ENCODE results near the gene SDHA. TPM values are rescaled to one million over a fixed set of nuclear protein-coding genes. Genes with fewer than 3 reads are reported as not detected.
A peak's percentile ranks its signal among the peaks of the same experiment; 100 is the strongest.
"Not testable (repeated sequence)": the region's sequence is repeated elsewhere in the genome, so short reads cannot be mapped to it uniquely, and the experiment has no call there.

The SDHA gene
- total RNA-seq, 4 donors from 2014 or later, result 67.7 to 95.3 (median 78.3) TPM

GRCh38 chr5:267716-268115, 49.6 kb downstream of the SDHA start:
- Histone ChIP-seq H3K4me3 (no peak overlapping the region), H3K27me3 (no peaks in the 10 kb centered on the region), H3K27ac (no peak overlapping the region), H3K4me1 (peaks cover 0 to 30% (median 15%) of the 10 kb centered on the region in 4 donors), H3K9me3 (no peaks in the 10 kb centered on the region), H3K36me3 (peaks cover 0 to 20% (median 0%) of the 10 kb centered on the region in 3 donors)
- WGBS, 2 donors, result 71 to 72% methylated on average over 1 of the region's 1 CpG
- no peak for TF ChIP-seq EP300 (IDR thresholded peaks at IDR 0.05)
- TF ChIP-seq CTCF (IDR thresholded peaks at IDR 0.05), result no peak
- no peak for TF ChIP-seq POLR2A (IDR thresholded peaks at IDR 0.05)
- DNase-seq (ENCODE audit: low spot score in 2 of 2), result no peak

DNA sequence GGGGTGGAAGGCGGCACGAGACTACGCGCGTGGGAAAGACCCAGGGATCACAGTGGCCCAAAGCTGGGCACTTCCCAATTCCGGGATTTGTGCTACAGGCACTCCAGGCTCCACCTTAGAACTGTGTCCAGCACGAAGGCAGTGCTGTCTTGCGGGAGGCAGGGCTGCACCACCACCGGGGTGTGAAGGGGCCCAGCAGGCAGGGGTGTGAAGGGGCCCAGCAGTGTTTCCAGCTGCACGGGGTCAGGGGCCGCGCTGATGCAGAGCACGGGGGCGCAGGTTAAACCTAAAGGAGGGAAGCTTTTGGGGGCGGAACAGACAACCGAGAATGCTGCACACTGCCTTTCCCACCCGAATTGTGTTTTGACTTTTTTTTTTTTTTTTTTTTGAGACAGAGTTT, 52.2 kb downstream of the SDHA start:
- peak overlapping the region in 1 of 4 donors; percentile 96 for H3K4me3 ChIP-seq
- peaks cover 0 to 33% (median 8%) of the 10 kb centered on the region in 4 donors for H3K4me1 ChIP-seq
- H3K27me3 ChIP-seq, result no peaks in the 10 kb centered on the region
- H3K9me3 ChIP-seq, result no peaks in the 10 kb centered on the region
- H3K27ac ChIP-seq, result peak overlapping the region in 1 of 4 donors; percentile 93
- TF ChIP-seq CTCF (IDR thresholded peaks at IDR 0.05) (no peak), EP300 (IDR thresholded peaks at IDR 0.05) (no peak), POLR2A (IDR thresholded peaks at IDR 0.05) (no peak)
- H3K36me3 ChIP-seq, result peaks cover 0 to 27% (median 0%) of the 10 kb centered on the region in 3 donors
- no peak for DNase-seq (ENCODE audit: low spot score in 2 of 2)
- 58 to 74% methylated on average over 17 of the region's 17 CpGs for WGBS, 2 donors

DNA sequence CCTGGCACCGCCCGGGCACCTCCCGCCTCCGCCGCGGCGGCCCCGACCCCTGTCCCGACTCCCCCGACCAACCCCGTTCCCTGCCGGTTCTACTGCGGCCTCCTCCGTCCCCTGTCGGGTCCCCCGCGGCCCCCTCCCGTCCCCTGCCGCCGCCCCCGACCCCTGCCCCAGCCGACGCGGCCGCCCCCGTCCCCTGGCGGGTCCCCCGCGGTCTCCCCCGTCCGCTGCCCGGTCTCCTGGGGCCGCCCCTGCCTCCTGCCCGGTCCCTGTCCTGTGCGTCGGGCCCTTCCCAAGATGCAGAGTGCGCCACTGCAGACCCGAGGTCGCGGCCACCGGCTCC, 53.7 kb downstream of the SDHA start:
- 3% methylated on average over 19 of the region's 41 CpGs; no CpG with 5 or more reads in 1 of the 2 donors for WGBS, 2 donors
- not testable (repeated sequence) for H3K9me3 ChIP-seq
- peaks cover 0 to 27% (median 0%) of the 10 kb centered on the region in 3 donors for H3K36me3 ChIP-seq

DNA sequence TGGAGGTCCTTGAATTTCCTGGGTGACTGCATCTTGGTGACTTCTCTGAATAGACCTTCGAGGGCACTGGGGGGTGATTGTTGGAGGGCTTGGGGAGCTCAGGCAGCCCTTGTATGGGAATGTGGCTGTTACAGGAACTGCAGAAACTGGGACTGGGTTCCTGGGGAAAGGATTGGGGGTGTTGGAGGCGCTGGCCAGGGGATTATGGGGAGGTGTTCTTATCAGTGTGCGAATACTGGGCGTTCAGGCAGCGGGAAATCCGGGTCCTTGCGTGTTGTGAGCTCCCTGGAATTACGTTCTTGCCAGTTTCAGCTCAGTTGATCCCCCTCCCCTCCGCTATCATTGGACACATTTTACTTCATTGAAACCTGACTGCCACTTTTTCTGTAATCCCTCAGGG, 55.0 kb downstream of the SDHA start:
- WGBS, 2 donors, result 83 to 89% methylated on average over 8 to 9 of the region's 9 CpGs
- DNase-seq (ENCODE audit: low spot score in 2 of 2); H3K27me3 ChIP-seq; H3K9me3 ChIP-seq; H3K4me3 ChIP-seq; H3K27ac ChIP-seq: not testable (repeated sequence)
- H3K4me1 ChIP-seq, result peaks cover 0 to 33% (median 8%) of the 10 kb centered on the region in 4 donors
- H3K36me3 ChIP-seq, result peaks cover 0 to 28% (median 0%) of the 10 kb centered on the region in 3 donors

More for the DNA sequence above, 53.7 kb downstream of the SDHA start:
- H3K4me1 ChIP-seq, result peaks cover 0 to 33% (median 8%) of the 10 kb centered on the region in 4 donors
- not testable (repeated sequence) for H3K27me3 ChIP-seq; DNase-seq (ENCODE audit: low spot score in 2 of 2)
- H3K27ac ChIP-seq, result peak overlapping the region; percentile 58 to 93 (median 88)
- peak overlapping the region; percentile 79 to 99 (median 96) for H3K4me3 ChIP-seq

DNA sequence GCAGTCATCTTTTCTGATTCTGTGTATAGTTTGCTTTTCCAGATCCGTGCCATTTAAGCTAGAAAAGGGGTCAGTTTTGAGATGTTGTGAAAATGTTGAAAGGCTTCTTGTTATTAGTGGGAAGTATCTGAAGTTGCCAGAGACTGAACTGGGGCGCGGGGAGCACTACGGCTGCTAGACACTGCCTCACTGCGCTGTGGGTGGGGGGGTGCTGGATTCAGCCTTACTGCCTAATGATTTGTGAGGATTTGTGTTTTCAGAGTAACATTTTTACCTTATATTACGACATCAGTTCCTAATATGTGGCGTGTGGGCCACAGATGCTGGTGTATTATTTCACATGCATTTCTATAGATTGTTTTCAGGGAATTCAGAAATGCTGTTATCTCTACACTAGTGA, 55.4 kb downstream of the SDHA start:
- peaks cover 0 to 28% (median 0%) of the 10 kb centered on the region in 3 donors for H3K36me3 ChIP-seq
- H3K27me3 ChIP-seq; H3K4me3 ChIP-seq; H3K27ac ChIP-seq; DNase-seq (ENCODE audit: low spot score in 2 of 2); H3K9me3 ChIP-seq: not testable (repeated sequence)
- H3K4me1 ChIP-seq, result peaks cover 0 to 33% (median 8%) of the 10 kb centered on the region in 4 donors
- WGBS, 2 donors, result 77 to 78% methylated on average over 7 of the region's 7 CpGs

DNA sequence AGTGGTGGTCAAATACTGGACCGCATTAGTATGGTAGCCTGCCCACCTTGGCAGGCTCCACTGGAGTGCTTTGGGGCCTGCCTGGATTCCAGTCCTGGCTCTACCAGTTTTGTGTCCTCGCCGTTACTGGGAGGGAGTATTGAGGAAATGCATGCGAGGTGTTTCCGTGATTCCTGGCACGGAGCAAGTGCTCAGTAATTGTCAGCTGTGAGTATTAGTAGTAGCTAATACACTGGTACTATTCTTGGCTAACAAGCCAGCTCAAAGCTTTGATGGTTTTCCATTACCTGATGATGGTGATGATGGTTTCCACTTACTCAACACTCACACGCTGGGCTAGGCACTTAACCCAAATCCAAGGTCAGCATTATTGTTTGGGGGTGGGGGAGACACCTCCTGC, 56.2 kb downstream of the SDHA start:
- WGBS, 2 donors, result 89 to 90% methylated on average over 7 of the region's 7 CpGs
- H3K4me3 ChIP-seq; H3K27me3 ChIP-seq; DNase-seq (ENCODE audit: low spot score in 2 of 2); H3K27ac ChIP-seq; H3K9me3 ChIP-seq: not testable (repeated sequence)
- Histone ChIP-seq H3K4me1 (peaks cover 0 to 33% (median 8%) of the 10 kb centered on the region in 4 donors), H3K36me3 (peaks cover 0 to 33% (median 0%) of the 10 kb centered on the region in 3 donors)

DNA sequence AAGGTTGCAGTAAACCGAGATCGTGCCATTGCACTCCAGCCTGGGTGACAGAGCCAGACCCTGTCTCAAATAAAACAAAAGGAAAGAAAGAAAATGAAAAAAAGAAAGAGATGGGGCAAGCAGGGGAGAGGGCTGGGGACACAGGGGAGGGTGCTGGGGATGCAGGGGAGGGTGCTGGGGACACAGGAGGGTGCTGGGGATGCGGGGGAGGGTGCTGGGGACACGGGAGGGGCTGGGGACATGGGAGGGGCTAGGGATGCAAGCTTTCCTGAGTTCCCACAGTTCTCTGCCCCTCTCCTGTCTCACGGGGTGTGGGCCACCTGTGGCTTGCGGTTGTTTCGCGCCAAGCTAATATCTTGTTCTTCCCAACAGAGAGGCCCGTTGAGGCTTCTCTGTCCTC, 60.5 kb downstream of the SDHA start:
- WGBS, 2 donors, result 88 to 93% methylated on average over 9 of the region's 9 CpGs
- no peaks in the 10 kb centered on the region for H3K27me3 ChIP-seq
- DNase-seq (ENCODE audit: low spot score in 2 of 2), result no peak
- H3K36me3 ChIP-seq, result peaks cover 0 to 43% (median 0%) of the 10 kb centered on the region in 3 donors
- H3K9me3 ChIP-seq, result no peaks in the 10 kb centered on the region
- H3K27ac ChIP-seq, result no peak overlapping the region
- H3K4me3 ChIP-seq, result no peak overlapping the region
- peaks cover 0 to 18% (median under 1%) of the 10 kb centered on the region in 4 donors for H3K4me1 ChIP-seq
- TF ChIP-seq CTCF (IDR thresholded peaks at IDR 0.05) (no peak), EP300 (IDR thresholded peaks at IDR 0.05) (no peak), POLR2A (IDR thresholded peaks at IDR 0.05) (no peak)

- not testable (repeated sequence) for H3K9me3 ChIP-seq; DNase-seq (ENCODE audit: low spot score in 2 of 2); H3K4me3 ChIP-seq; H3K27ac ChIP-seq; H3K27me3 ChIP-seq
- peaks cover 0 to 43% (median 0%) of the 10 kb centered on the region in 3 donors for H3K36me3 ChIP-seq
- H3K4me1 ChIP-seq, result peaks cover 0 to 13% (median 0%) of the 10 kb centered on the region in 4 donors
- WGBS, 2 donors, result 73 to 77% methylated on average over 12 to 14 of the region's 14 CpGs
Measured at GRCh38 chr5:279051-279665, 61.0 kb downstream of the SDHA start.
